Esophagus (tissue), 2 donors: Measurements from ENCODE around the gene MACROD2. TPM values are rescaled to one million over a fixed set of nuclear protein-coding genes. Genes with fewer than 3 reads are reported as not detected.
"Not testable (repeated sequence)": the region's sequence is repeated elsewhere in the genome, so short reads cannot be mapped to it uniquely, and the experiment has no call there.

ENCODE experiments used
- H3K27ac ChIP-seq, 2 donors: one replicate each; pipeline ENCODE4 v1.5.1; 2013; ENCODE audit warnings: low read depth in 2 of 2, mild to moderate bottlenecking in 2 of 2, inconsistent platforms in 1 of 2, low read length in 1 of 2, moderate library complexity in 1 of 2
- H3K27me3 ChIP-seq, 2 donors: one replicate each; pipeline ENCODE4 v1.6.1; 2013; ENCODE audit warnings: low read length in 2 of 2, control low read depth in 1 of 2, mild to moderate bottlenecking in 1 of 2; ENCODE audit not compliant: insufficient read depth in 2 of 2, control insufficient read depth in 1 of 2
- H3K36me3 ChIP-seq, 2 donors: one replicate each; pipeline ENCODE4 v1.6.1; 2013; ENCODE audit warnings: low read length in 1 of 2; ENCODE audit not compliant: control insufficient read depth in 2 of 2, insufficient read depth in 2 of 2
- H3K4me1 ChIP-seq, 2 donors: one replicate each; pipeline ENCODE4 v1.6.1; 2013; ENCODE audit warnings: low read length in 1 of 2; ENCODE audit not compliant: control insufficient read depth in 2 of 2, insufficient read depth in 2 of 2
- H3K4me3 ChIP-seq, 2 donors: one replicate each; pipeline ENCODE4 v1.5.1; 2013; ENCODE audit warnings: low read length in 2 of 2, mild to moderate bottlenecking in 2 of 2, low read depth in 1 of 2, moderate library complexity in 1 of 2
- H3K9me3 ChIP-seq, 2 donors: one replicate each; pipeline ENCODE4 v1.6.1; 2013; ENCODE audit warnings: mild to moderate bottlenecking in 2 of 2, low read depth in 1 of 2, low read length in 1 of 2, moderate library complexity in 1 of 2; ENCODE audit not compliant: control insufficient read depth in 2 of 2, insufficient read depth in 1 of 2
- WGBS, 2 donors: extraction: QIAGEN DNeasy Blood & Tissue Kit; methylation state at CpG; one replicate each; pipeline ENCODE4 v1.1.7; 2013; 5-methylcytosine and 5-hydroxymethylcytosine counted together
- polyA plus RNA-seq, 2 donors: library from polyadenylated mRNA; stranded (reverse); fragments of 200-250 nt; gene quantifications; one replicate each; pipeline ENCODE4 v1.2.3, GENCODE V29; 2013
- donor health status: healthy with polysubstance abuse.
- donor health status: Bipolar disorder and iron deficiency.

The MACROD2 gene
- polyA plus RNA-seq, 2 donors = 0.64 to 1.9 TPM

- Histone ChIP-seq H3K27ac (no peak overlapping the region), H3K36me3 (no peaks in the 10 kb centered on the region), H3K4me3 (no peak overlapping the region), H3K9me3 (no peaks in the 10 kb centered on the region), H3K4me1 (no peaks in the 10 kb centered on the region), H3K27me3 (no peaks in the 10 kb centered on the region)
Observed at GRCh38 chr20:14445902-14446301, 450.6 kb downstream of the MACROD2 start.

- Histone ChIP-seq H3K4me3 (no peak overlapping the region), H3K4me1 (no peaks in the 10 kb centered on the region), H3K9me3 (no peaks in the 10 kb centered on the region), H3K27ac (no peak overlapping the region), H3K36me3 (no peaks in the 10 kb centered on the region), H3K27me3 (no peaks in the 10 kb centered on the region)
Observed at GRCh38 chr20:14446446-14446845, 451.1 kb downstream of the MACROD2 start.

- Histone ChIP-seq H3K9me3 (no peaks in the 10 kb centered on the region), H3K4me3 (no peak overlapping the region), H3K36me3 (no peaks in the 10 kb centered on the region), H3K4me1 (no peaks in the 10 kb centered on the region), H3K27me3 (no peaks in the 10 kb centered on the region), H3K27ac (no peak overlapping the region)
- 47 to 54% methylated on average over 1 of the region's 1 CpG for WGBS, 2 donors
Observed at GRCh38 chr20:14449323-14449722, 454.0 kb downstream of the MACROD2 start.

- WGBS, 2 donors = 75 to 84% methylated on average over 2 of the region's 2 CpGs
- no peaks in the 10 kb centered on the region for H3K27me3 ChIP-seq
- H3K27ac ChIP-seq = no peak overlapping the region
- no peaks in the 10 kb centered on the region for H3K36me3 ChIP-seq
- H3K4me1 ChIP-seq = no peaks in the 10 kb centered on the region
- H3K9me3 ChIP-seq = no peaks in the 10 kb centered on the region
- no peak overlapping the region for H3K4me3 ChIP-seq
Observed at GRCh38 chr20:14450256-14450655, 454.9 kb downstream of the MACROD2 start.

GRCh38 chr20:14451458-14451857, 456.1 kb downstream of the MACROD2 start:
- H3K9me3 ChIP-seq = no peaks in the 10 kb centered on the region
- H3K36me3 ChIP-seq = no peaks in the 10 kb centered on the region
- H3K27me3 ChIP-seq = no peaks in the 10 kb centered on the region
- H3K4me1 ChIP-seq = no peaks in the 10 kb centered on the region
- no peak overlapping the region for H3K4me3 ChIP-seq
- WGBS, 2 donors = 90 to 95% methylated on average over 4 of the region's 4 CpGs
- H3K27ac ChIP-seq = no peak overlapping the region

- Histone ChIP-seq H3K9me3 (no peaks in the 10 kb centered on the region), H3K27ac (no peak overlapping the region), H3K27me3 (no peaks in the 10 kb centered on the region), H3K4me3 (no peak overlapping the region), H3K4me1 (no peaks in the 10 kb centered on the region), H3K36me3 (no peaks in the 10 kb centered on the region)
- WGBS, 2 donors = 72 to 74% methylated on average over 3 of the region's 3 CpGs
Observed at GRCh38 chr20:14453259-14453658, 457.9 kb downstream of the MACROD2 start.

- Histone ChIP-seq H3K27ac (no peak overlapping the region), H3K4me1 (no peaks in the 10 kb centered on the region), H3K27me3 (no peaks in the 10 kb centered on the region), H3K36me3 (no peaks in the 10 kb centered on the region), H3K9me3 (no peaks in the 10 kb centered on the region), H3K4me3 (no peak overlapping the region)
- WGBS, 2 donors = 35 to 41% methylated on average over 1 of the region's 1 CpG
Observed at GRCh38 chr20:14454296-14454695, 459.0 kb downstream of the MACROD2 start.

GRCh38 chr20:14467104-14467827, 471.9 kb downstream of the MACROD2 start:
- WGBS, 2 donors = 87 to 88% methylated on average over 17 of the region's 17 CpGs

GRCh38 chr20:14470231-14470899, 475.0 kb downstream of the MACROD2 start:
- no peaks in the 10 kb centered on the region for H3K9me3 ChIP-seq
- no peak overlapping the region for H3K4me3 ChIP-seq
- no peaks in the 10 kb centered on the region for H3K27me3 ChIP-seq

More at GRCh38 chr20:14467104-14467827, 471.9 kb downstream of the MACROD2 start:
- H3K27me3 ChIP-seq, H3K4me1 ChIP-seq, H3K4me3 ChIP-seq, H3K36me3 ChIP-seq, H3K9me3 ChIP-seq, H3K27ac ChIP-seq: not testable (repeated sequence)

More at GRCh38 chr20:14470231-14470899, 475.0 kb downstream of the MACROD2 start:
- Histone ChIP-seq H3K27ac (no peak overlapping the region), H3K36me3 (no peaks in the 10 kb centered on the region), H3K4me1 (no peaks in the 10 kb centered on the region)
- WGBS, 2 donors = 62 to 73% methylated on average over 12 of the region's 12 CpGs
